H1 (cell line): ENCODE results near the gene RHOG. TPM values are rescaled to one million over a fixed set of nuclear protein-coding genes. Genes with fewer than 3 reads are reported as not detected.
A peak's percentile ranks its signal among the peaks of the same experiment; 100 is the strongest.

Experiments
- CTCF ChIA-PET: fragments of 300-600 bp; sonication (Branson Sonifier 250); formaldehyde crosslinking; loops from one replicate; lab custom pipeline; 2021; ENCODE audit not compliant: partially characterized antibody; lab: Charles Lee
- POLR2A ChIA-PET: fragments of 300-600 bp; sonication (Branson Sonifier 250); formaldehyde crosslinking; loops from one replicate; lab custom pipeline; 2021; ENCODE audit warnings: inconsistent platforms; ENCODE audit not compliant: partially characterized antibody; lab: Charles Lee
- DNase-seq, 2 experiments: peaks; one replicate each; pipeline versions ENCODE4 v3.0.0 to v3.0.0-alpha.2; 2010 to 2022; ENCODE audit warnings: low spot score in 2 of 2, low read depth in 1 of 2, mixed read lengths in 1 of 2
- FAIRE-seq: peaks from 2 replicates; lab custom pipeline; 2011; peaks lifted over from hg19 to GRCh38; lab: Jason Lieb, UNC
- H2AFZ ChIP-seq: 2 replicates; pipeline ENCODE4 v1.8.1; 2012; ENCODE audit warnings: low read length, inconsistent platforms
- H2AK5ac ChIP-seq: 2 replicates; pipeline ENCODE4 v1.6.1; 2013; ENCODE audit warnings: low read depth, low read length
- H2BK120ac ChIP-seq: replicated peaks from 2 replicates; pipeline ENCODE3; 2013; ENCODE audit warnings: low read depth, low read length, inconsistent platforms
- H2BK12ac ChIP-seq: 2 replicates; pipeline ENCODE4 v1.6.1; 2013; ENCODE audit warnings: low read depth, low read length
- H2BK15ac ChIP-seq: 2 replicates; pipeline ENCODE4 v1.6.1; 2013; ENCODE audit warnings: low read length
- H2BK20ac ChIP-seq: 2 replicates; pipeline ENCODE4 v1.6.1; 2013; ENCODE audit warnings: low read length
- H2BK5ac ChIP-seq: 2 replicates; pipeline ENCODE4 v1.6.1; 2013; ENCODE audit warnings: low read depth, low read length
- H3K14ac ChIP-seq: 2 replicates; pipeline ENCODE4 v1.6.1; 2013; ENCODE audit warnings: inconsistent platforms; ENCODE audit not compliant: insufficient read length
- H3K18ac ChIP-seq: 2 replicates; pipeline ENCODE4 v1.6.1; 2013; ENCODE audit warnings: low read length; ENCODE audit errors: extremely low read depth
- H3K23ac ChIP-seq: 2 replicates; pipeline ENCODE4 v1.6.1; 2013; ENCODE audit warnings: inconsistent platforms; ENCODE audit not compliant: insufficient read length
- H3K23me2 ChIP-seq: 2 replicates; pipeline ENCODE4 v1.6.1; 2013; ENCODE audit warnings: low read depth, low read length
- H3K27ac ChIP-seq: 2 replicates; pipeline ENCODE4 v1.6.1; 2011; ENCODE audit warnings: low read depth, low read length, inconsistent platforms
- H3K27me3 ChIP-seq, 4 experiments: replicated peaks in 1 of 4; 1 replicate in 1 of 4; 2 replicates in 3 of 4; pipeline versions ENCODE4 v1.6.1 to v1.8.1; 2011 to 2013; ENCODE audit warnings: low read length in 3 of 4, mild to moderate bottlenecking in 3 of 4, inconsistent platforms in 2 of 4, mixed read lengths in 2 of 4, moderate library complexity in 1 of 4; ENCODE audit not compliant: control insufficient read depth in 3 of 4, insufficient read depth in 3 of 4; ENCODE audit errors: extremely low read depth in 1 of 4
- H3K36me3 ChIP-seq, 4 experiments: 2 replicates each; pipeline versions ENCODE4 v1.6.1 to v1.8.1; 2011 to 2013; ENCODE audit warnings: mild to moderate bottlenecking in 4 of 4, low read length in 3 of 4, moderate library complexity in 2 of 4, control low read depth in 1 of 4, inconsistent platforms in 1 of 4; ENCODE audit not compliant: insufficient read depth in 4 of 4, control insufficient read depth in 2 of 4
- H3K4ac ChIP-seq: replicated peaks from 2 replicates; pipeline ENCODE3; 2013; ENCODE audit warnings: low read length, low read depth, mixed read lengths, inconsistent platforms; ENCODE audit not compliant: insufficient read length
- H3K4me1 ChIP-seq, 4 experiments: replicated peaks in 1 of 4; 1 replicate in 1 of 4; 2 replicates in 3 of 4; pipeline versions ENCODE4 v1.6.1 to v1.8.1; 2011 to 2013; ENCODE audit warnings: low read length in 3 of 4, inconsistent platforms in 2 of 4, mixed read lengths in 1 of 4; ENCODE audit not compliant: insufficient read depth in 4 of 4, control insufficient read depth in 3 of 4
- H3K4me2 ChIP-seq, 2 experiments: 2 replicates each; pipeline versions ENCODE4 v1.6.1 to v1.8.1; 2011 to 2013; ENCODE audit warnings: low read depth in 2 of 2, low read length in 2 of 2, control low read depth in 1 of 2, inconsistent platforms in 1 of 2, mild to moderate bottlenecking in 1 of 2; ENCODE audit not compliant: insufficient read depth in 1 of 2
- H3K4me3 ChIP-seq, 4 experiments: fragments of 200-600, 300-600 bp in 1 of 4; sonication (generic), shearing (Covaris generic), sonication (Bioruptor Twin) in 1 of 4; 2 replicates each; pipeline versions ENCODE4 v1.5.1 to v1.8.1; 2011 to 2016; ENCODE audit warnings: low read length in 4 of 4, low read depth in 3 of 4, control low read depth in 2 of 4, inconsistent platforms in 2 of 4, mild to moderate bottlenecking in 2 of 4, mixed read lengths in 1 of 4, moderate library complexity in 1 of 4; ENCODE audit not compliant: insufficient read depth in 2 of 4; ENCODE audit errors: extremely low read depth in 1 of 4
- H3K56ac ChIP-seq: replicated peaks from 2 replicates; pipeline ENCODE3; 2013; ENCODE audit warnings: low read depth, mild to moderate bottlenecking, mixed read lengths, low read length, inconsistent platforms; ENCODE audit not compliant: insufficient read length
- H3K79me1 ChIP-seq: 2 replicates; pipeline ENCODE4 v1.6.1; 2013; ENCODE audit warnings: low read depth, low read length, control low read depth
- H3K79me2 ChIP-seq, 2 experiments: 2 replicates each; pipeline versions ENCODE4 v1.6.1 to v1.8.1; 2012 to 2013; ENCODE audit warnings: low read length in 2 of 2, mild to moderate bottlenecking in 2 of 2, inconsistent platforms in 1 of 2; ENCODE audit not compliant: insufficient read depth in 2 of 2, control insufficient read depth in 1 of 2
- H3K9ac ChIP-seq, 4 experiments: replicated peaks in 1 of 4; 1 replicate in 1 of 4; 2 replicates in 3 of 4; pipeline versions ENCODE4 v1.6.1 to v1.8.1; 2011 to 2013; ENCODE audit warnings: low read depth in 3 of 4, low read length in 3 of 4, control low read depth in 2 of 4, mild to moderate bottlenecking in 2 of 4, moderate library complexity in 2 of 4, inconsistent platforms in 1 of 4; ENCODE audit errors: extremely low read depth in 1 of 4
- H3K9me3 ChIP-seq, 2 experiments: 2 replicates each; pipeline versions ENCODE4 v1.6.1 to v1.8.1; 2012 to 2013; ENCODE audit warnings: mild to moderate bottlenecking in 2 of 2, moderate library complexity in 2 of 2, control low read depth in 1 of 2, inconsistent platforms in 1 of 2, low read depth in 1 of 2, low read length in 1 of 2, mixed read lengths in 1 of 2; ENCODE audit not compliant: insufficient read depth in 2 of 2
- H4K20me1 ChIP-seq, 2 experiments: replicated peaks in 1 of 2; 2 replicates each; pipeline versions ENCODE3 to v1.8.1; 2011 to 2013; ENCODE audit warnings: inconsistent platforms in 2 of 2, low read length in 2 of 2, mild to moderate bottlenecking in 1 of 2; ENCODE audit not compliant: insufficient read depth in 2 of 2, control insufficient read depth in 1 of 2
- H4K5ac ChIP-seq: 2 replicates; pipeline ENCODE4 v1.6.1; 2013; ENCODE audit warnings: low read length, low read depth, mixed read lengths, inconsistent platforms; ENCODE audit not compliant: insufficient read length
- H4K8ac ChIP-seq: 2 replicates; pipeline ENCODE4 v1.8.0; 2013; ENCODE audit warnings: mild to moderate bottlenecking, moderate library complexity, low read length, inconsistent platforms; ENCODE audit not compliant: insufficient read depth; ENCODE audit errors: extremely low read depth
- H4K91ac ChIP-seq: replicated peaks from 2 replicates; pipeline ENCODE3; 2013; ENCODE audit warnings: low read length, mixed read lengths, inconsistent platforms; ENCODE audit not compliant: insufficient read length
- BCL11A ChIP-seq, 2 experiments: IDR thresholded peaks; one replicate each; pipeline ENCODE4 v1.6.1; 2011; ENCODE audit warnings: low read depth in 2 of 2, low read length in 2 of 2, mild to moderate bottlenecking in 2 of 2
- BRCA1 ChIP-seq: IDR thresholded peaks from 2 replicates; pipeline ENCODE4 v1.6.1; 2012; ENCODE audit warnings: low read depth, low read length, improper control_type of control experiment
- HDAC2 ChIP-seq, 2 experiments: fragments of 300-600 bp in 1 of 2; sonication (generic) in 1 of 2; IDR thresholded peaks; 2 replicates each; pipeline ENCODE4 v1.6.1; 2011 to 2012; ENCODE audit warnings: low read depth in 2 of 2, low read length in 2 of 2, mild to moderate bottlenecking in 2 of 2, moderate library complexity in 2 of 2, borderline replicate concordance in 1 of 2, inconsistent platforms in 1 of 2
- POU5F1 ChIP-seq: IDR thresholded peaks from 2 replicates; pipeline ENCODE4 v1.6.1; 2011; ENCODE audit warnings: low read depth, mild to moderate bottlenecking, low read length, moderate library complexity
- SIN3A ChIP-seq, 2 experiments: IDR thresholded peaks in 1 of 2; conservative IDR thresholded peaks in 1 of 2; 2 replicates each; pipeline ENCODE4 v1.6.1; 2011 to 2012; ENCODE audit warnings: low read length in 2 of 2, improper control_type of control experiment in 1 of 2, low read depth in 1 of 2, mild to moderate bottlenecking in 1 of 2
- ZNF274 ChIP-seq: IDR thresholded peaks from 2 replicates; pipeline ENCODE4 v1.7.0; 2012; ENCODE audit warnings: low read length, borderline replicate concordance; ENCODE audit errors: extremely low read depth
- WGBS, 2 experiments: shearing (Covaris generic) in 1 of 2; methylation state at CpG; one replicate each; pipeline versions ENCODE4 v1.1.6 to v1.1.7; 2013 to 2015; ENCODE audit warnings: low lambda C conversion rate in 2 of 2, mixed read lengths in 2 of 2, inconsistent platforms in 1 of 2, low coverage in 1 of 2, missing lambda C conversion rate in 1 of 2; ENCODE audit not compliant: insufficient replicate concordance in 2 of 2, insufficient coverage in 1 of 2, insufficient read length in 1 of 2; ENCODE audit errors: extremely low coverage in 1 of 2, missing lambda C conversion rate in 1 of 2; 5-methylcytosine and 5-hydroxymethylcytosine counted together
- polyA plus RNA-seq, 7 experiments: library from polyadenylated mRNA; depleted of rRNA in 3 of 7; stranded (reverse) in 5 of 7; unstranded in 2 of 7; fragments of >200 nt in 5 of 7; fragments of 200-250 nt in 2 of 7; gene quantifications; 1 replicate in 5 of 7; 2 replicates in 1 of 7; 4 replicates in 1 of 7; pipeline versions ENCODE4 v1.2.1 to v1.2.3, GENCODE V29; 2011 to 2013; ENCODE audit warnings: missing spikeins in 2 of 7, mixed read lengths in 2 of 7
- total RNA-seq: library from RNA; stranded (reverse); fragmentation: NEBNext Ultra II Directional; extraction: Animal tissue kit (Norgen Biotek cat#: 25700); gene quantifications from 2 replicates; pipeline ENCODE4 v1.2.1, GENCODE V29; 2021
- TF ChIP-seq, protein P1 (sequence below): IDR thresholded peaks from 2 replicates; pipeline ENCODE4 v1.6.1; 2011; ENCODE audit warnings: low read depth, mild to moderate bottlenecking, low read length; ENCODE audit not compliant: insufficient read depth
- TF ChIP-seq, protein P2 (sequence below): IDR thresholded peaks from 2 replicates; pipeline ENCODE4 v1.6.1; 2011; ENCODE audit warnings: low read length, improper control_type of control experiment

The RHOG gene
- total and polyA plus RNA-seq, 2 of the 8 experiments (the other 6 are each of a cell fraction or from before 2014, with no cell fraction given), result 28.3 to 69.6 TPM

DNA sequence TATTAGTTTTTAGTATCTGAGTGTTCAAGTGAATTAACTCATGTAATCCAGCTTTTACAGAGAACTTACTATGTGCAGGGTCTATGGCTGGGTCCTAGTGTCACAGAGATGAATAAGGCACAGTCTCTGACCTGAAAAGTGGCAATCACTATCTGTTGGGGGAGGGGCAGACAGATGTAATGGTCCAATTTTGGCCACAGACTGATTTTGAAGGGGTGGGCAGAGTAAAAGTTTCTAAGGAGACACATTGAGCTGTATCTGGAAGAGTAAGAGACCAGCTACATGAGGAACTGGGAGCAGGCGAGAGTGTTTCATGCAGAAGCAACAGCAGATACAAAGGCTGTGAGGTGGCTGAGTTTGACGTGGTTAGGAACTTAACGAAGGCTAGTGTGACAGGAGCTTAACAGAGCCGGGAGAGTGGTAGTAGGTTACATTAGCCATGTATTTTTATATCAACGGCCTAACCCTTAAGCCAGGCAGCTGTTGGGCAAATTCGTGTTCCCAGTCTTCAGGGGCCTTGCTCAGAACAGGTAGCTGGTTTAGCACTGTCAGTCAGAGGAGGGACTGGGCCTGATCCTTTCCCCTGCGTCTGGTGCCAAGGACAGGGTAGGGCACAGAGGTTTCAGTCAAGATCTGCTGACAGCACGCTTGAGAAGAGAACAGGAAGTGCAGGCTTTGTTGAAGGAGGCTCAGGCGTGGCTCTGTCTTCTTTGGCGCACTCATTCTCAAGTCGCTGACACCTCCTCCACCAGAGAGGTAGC lies 13.3 kb upstream of the RHOG start:
- Histone ChIP-seq H3K18ac (peak overlapping the region; percentile 62; the same call in 1 of the 2 replicates), H3K23ac (no peak overlapping the region), H3K14ac (no peak overlapping the region), H3K27me3 (peaks cover 0 to 13% (median 8%) of the 10 kb centered on the region in 4 experiments; a peak in 5 of 7 replicates), H2BK120ac (no peak overlapping the region), H3K4me1 (peaks cover 8 to 14% (median 10%) of the 10 kb centered on the region in 4 experiments), H3K23me2 (peaks cover 8% of the 10 kb centered on the region; the same call in 1 of the 2 replicates), H3K56ac (no peak overlapping the region), H2BK5ac (peak overlapping the region; percentile 66; the same call in 1 of the 2 replicates), H3K4ac (no peak overlapping the region), H3K4me2 (peak overlapping the region; percentile 3 to 85), H3K36me3 (no peaks in the 10 kb centered on the region), H2BK20ac (peak overlapping the region; percentile 82; the same call in 1 of the 2 replicates), H3K27ac (no peak overlapping the region), H3K9ac (peak overlapping the region in 1 of 4 experiments; percentile 13; a peak in 1 of 7 replicates), H3K4me3 (peak overlapping the region in 2 of 4 experiments; percentile 74 to 84; a peak in 2 of 8 replicates), H2BK12ac (peak overlapping the region; percentile 75; the same call in 1 of the 2 replicates), H3K79me2 (no peaks in the 10 kb centered on the region), H4K5ac (no peak overlapping the region), H3K79me1 (no peaks in the 10 kb centered on the region), H4K20me1 (no peaks in the 10 kb centered on the region), H4K8ac (no peak overlapping the region), H2AFZ (peak overlapping the region; percentile 100), H3K9me3 (no peaks in the 10 kb centered on the region), H4K91ac (peak overlapping the region; percentile 1), H2AK5ac (no peak overlapping the region), H2BK15ac (peak overlapping the region; percentile 88; the same call in 1 of the 2 replicates)
- no peak for DNase-seq
- 66% methylated on average over 11 of the region's 11 CpGs; no CpG with 5 or more reads in 1 of the 2 experiments for WGBS, 2 experiments
- no peak for TF ChIP-seq SIN3A (conservative IDR thresholded peaks at IDR 0.05 in 1 of 2, IDR thresholded peaks at IDR 0.05 in 1 of 2; ENCODE audit: low read depth in 1 of 2, low read length in 2 of 2)
- TF ChIP-seq BCL11A (IDR thresholded peaks at IDR 0.05; ENCODE audit: low read depth in 2 of 2, low read length in 2 of 2), result no peak
- TF ChIP-seq BRCA1, result no peak
- no peak for TF ChIP-seq HDAC2 (IDR thresholded peaks at IDR 0.05; ENCODE audit: borderline replicate concordance in 1 of 2, low read depth in 2 of 2, low read length in 2 of 2)
- no peak for TF ChIP-seq ZNF274
- TF ChIP-seq, protein P1, sequence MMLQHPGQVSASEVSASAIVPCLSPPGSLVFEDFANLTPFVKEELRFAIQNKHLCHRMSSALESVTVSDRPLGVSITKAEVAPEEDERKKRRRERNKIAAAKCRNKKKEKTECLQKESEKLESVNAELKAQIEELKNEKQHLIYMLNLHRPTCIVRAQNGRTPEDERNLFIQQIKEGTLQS, result no peak
- TF ChIP-seq, protein P2, sequence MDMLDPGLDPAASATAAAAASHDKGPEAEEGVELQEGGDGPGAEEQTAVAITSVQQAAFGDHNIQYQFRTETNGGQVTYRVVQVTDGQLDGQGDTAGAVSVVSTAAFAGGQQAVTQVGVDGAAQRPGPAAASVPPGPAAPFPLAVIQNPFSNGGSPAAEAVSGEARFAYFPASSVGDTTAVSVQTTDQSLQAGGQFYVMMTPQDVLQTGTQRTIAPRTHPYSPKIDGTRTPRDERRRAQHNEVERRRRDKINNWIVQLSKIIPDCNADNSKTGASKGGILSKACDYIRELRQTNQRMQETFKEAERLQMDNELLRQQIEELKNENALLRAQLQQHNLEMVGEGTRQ, result no peak
- TF ChIP-seq POU5F1, result no peak
- ChIA-PET POLR2A (interaction anchor here (1.0 to 2.9 kb wide), 8 partner anchors 9 to 241 kb away, joined by 3 to 13 read pairs (median 4); partner anchors contain the start of gene RHOG), CTCF (interaction anchor here (0.6 to 20.2 kb wide), 45 partner anchors 9 to 251 kb away, joined by 3 to 422 read pairs (median 5); partner anchors contain the start of genes PGAP2 and RHOG)
- FAIRE-seq, result no peak
